ENCODE data around the gene BAIAP2.
"Not testable (repeated sequence)": the region's sequence is repeated elsewhere in the genome, so short reads cannot be mapped to it uniquely, and the experiment has no call there.

The BAIAP2 gene

GRCh38 chr17:81000631-81001357, 34.2 kb upstream of the BAIAP2 start:
- DNase-seq (ENCODE audit: low read depth in 2 of 2): no peak

GRCh38 chr17:81002013-81002384, 33.0 kb upstream of the BAIAP2 start:
- DNase-seq (ENCODE audit: low read depth in 2 of 2): no peak

- no peak for DNase-seq (ENCODE audit: low read depth in 2 of 2)
These were observed 32.3 kb upstream of the BAIAP2 start for GRCh38 chr17:81002409-81003361.

GRCh38 chr17:81003711-81004475, 31.1 kb upstream of the BAIAP2 start:
- DNase-seq (ENCODE audit: low read depth in 2 of 2): no peak

- no peak for DNase-seq (ENCODE audit: low read depth in 2 of 2)
These were observed 28.1 kb upstream of the BAIAP2 start for GRCh38 chr17:81006891-81007290.

- no peak for DNase-seq (ENCODE audit: low read depth in 2 of 2)
These were observed 26.8 kb upstream of the BAIAP2 start for GRCh38 chr17:81008140-81008539.

GRCh38 chr17:81009136-81009535, 25.8 kb upstream of the BAIAP2 start:
- no peak for DNase-seq (ENCODE audit: low read depth in 2 of 2)

- DNase-seq (ENCODE audit: low read depth in 2 of 2): no peak
These were observed 24.0 kb upstream of the BAIAP2 start for GRCh38 chr17:81010935-81011334.

GRCh38 chr17:81011951-81012350, 23.0 kb upstream of the BAIAP2 start:
- DNase-seq (ENCODE audit: low read depth in 2 of 2): no peak

- no peak for DNase-seq (ENCODE audit: low read depth in 2 of 2)
These were observed 22.1 kb upstream of the BAIAP2 start for GRCh38 chr17:81012574-81013447.

GRCh38 chr17:81013642-81014041, 21.3 kb upstream of the BAIAP2 start:
- DNase-seq (ENCODE audit: low read depth in 2 of 2): no peak

GRCh38 chr17:81015136-81015535, 19.8 kb upstream of the BAIAP2 start:
- no peak for DNase-seq (ENCODE audit: low read depth in 2 of 2)

- no peak for DNase-seq (ENCODE audit: low read depth in 2 of 2)
These were observed 18.4 kb upstream of the BAIAP2 start for GRCh38 chr17:81016575-81016974.

- DNase-seq (ENCODE audit: low read depth in 2 of 2): not testable (repeated sequence)
These were observed 17.6 kb upstream of the BAIAP2 start for GRCh38 chr17:81017330-81017729.

GRCh38 chr17:81018044-81018802, 16.7 kb upstream of the BAIAP2 start:
- no peak for DNase-seq (ENCODE audit: low read depth in 2 of 2)

GRCh38 chr17:81019563-81020442, 15.1 kb upstream of the BAIAP2 start:
- no peak for DNase-seq (ENCODE audit: low read depth in 2 of 2)

GRCh38 chr17:81020443-81020766, 14.5 kb upstream of the BAIAP2 start:
- DNase-seq (ENCODE audit: low read depth in 2 of 2): no peak

- DNase-seq (ENCODE audit: low read depth in 2 of 2): no peak
These were observed 14.0 kb upstream of the BAIAP2 start for GRCh38 chr17:81020767-81021497.

Data from stimulated activated CD8-positive, alpha-beta memory T cell treated with anti-CD3 and anti-CD28 coated beads, Interleukin-7, amount 100 ng/mL, for 4 hours (primary cell).